ENCODE measurements around the gene GTPBP1. TPM values are rescaled to one million over a fixed set of nuclear protein-coding genes. Genes with fewer than 3 reads are reported as not detected.

The GTPBP1 gene
- total RNA-seq, 1 experiment from 2014 or later = 108 TPM

- no peak for TF ChIP-seq CTCF (conservative IDR thresholded peaks at IDR 0.05)
- DNase-seq = no peak
Measured at GRCh38 chr22:38781033-38781432, 75.3 kb downstream of the GTPBP1 start.

More at GRCh38 chr22:38781033-38781432, 75.3 kb downstream of the GTPBP1 start:
- no CpG with 5 or more reads among the region's 13 CpGs for WGBS (ENCODE audit: extremely low coverage, insufficient read length, low lambda C conversion rate)
- no peak overlapping the region for H2BK5ac ChIP-seq (ENCODE audit: insufficient read length, low read length)
- H3K18ac ChIP-seq (ENCODE audit: insufficient read length, low read depth, low read length) = no peak overlapping the region
- no peak overlapping the region for H3K27ac ChIP-seq (ENCODE audit: insufficient read length, low read depth, low read length)
- H2BK15ac ChIP-seq (ENCODE audit: low read depth, low read length) = no peak overlapping the region
- no peak overlapping the region for H3T11ph ChIP-seq (ENCODE audit: low read length)
- no peak overlapping the region for H3K56ac ChIP-seq (ENCODE audit: insufficient read length, low read depth, low read length)
- H3K27ac Mint-ChIP-seq = no peak overlapping the region; a peak in 1 of 7 replicates
- H3K9me3 ChIP-seq (ENCODE audit: control insufficient read depth, low read depth, low read length) = no peaks in the 10 kb centered on the region
- H2BK12ac ChIP-seq (ENCODE audit: insufficient read length, low read depth, low read length) = no peak overlapping the region
- no peak overlapping the region for H4K8ac ChIP-seq (replicated peaks; ENCODE audit: insufficient read length, low read depth, low read length)
- no peak overlapping the region for H3K14ac ChIP-seq (ENCODE audit: insufficient read depth, low read length)
- no peak overlapping the region for H2AK5ac ChIP-seq (ENCODE audit: insufficient read length, low read length)
- H3K4me1 ChIP-seq (ENCODE audit: insufficient read depth, low read length) = no peaks in the 10 kb centered on the region
- H3K9me3 Mint-ChIP-seq = no peaks in the 10 kb centered on the region
- no peaks in the 10 kb centered on the region for H3K79me1 ChIP-seq (ENCODE audit: insufficient read depth, low read depth, low read length, poor library complexity, severe bottlenecking)
- no peak overlapping the region for H4K91ac ChIP-seq (ENCODE audit: insufficient read length, low read depth, low read length)
- no peaks in the 10 kb centered on the region; the same call in 1 of the 2 replicates for H3K27me3 Mint-ChIP-seq (ENCODE audit: low read depth)
- no peak overlapping the region for H3K4me3 Mint-ChIP-seq
- H3K4me1 Mint-ChIP-seq = peaks cover 8 to 17% of the 10 kb centered on the region in 2 experiments
- H3K23me2 ChIP-seq (ENCODE audit: insufficient read length, low read depth, low read length, poor library complexity, severe bottlenecking) = no peaks in the 10 kb centered on the region
- H3K79me2 ChIP-seq (ENCODE audit: insufficient read depth, low read length) = no peaks in the 10 kb centered on the region
- no peak overlapping the region for H2BK20ac ChIP-seq (ENCODE audit: low read depth, low read length, poor library complexity, severe bottlenecking)
- no peaks in the 10 kb centered on the region for H4K20me1 ChIP-seq (ENCODE audit: control insufficient read depth, insufficient read depth, insufficient read length)
- H3K4ac ChIP-seq (ENCODE audit: low read depth, low read length) = no peak overlapping the region
- H3K27me3 ChIP-seq (ENCODE audit: insufficient read depth, low read length) = no peaks in the 10 kb centered on the region
- H4K5ac ChIP-seq (ENCODE audit: insufficient read length, low read depth, low read length) = no peak overlapping the region
- H3K23ac ChIP-seq (ENCODE audit: insufficient read length, low read depth, low read length) = no peak overlapping the region
- no peak overlapping the region for H2BK120ac ChIP-seq (ENCODE audit: low read depth, low read length, poor library complexity, severe bottlenecking)
- no peak overlapping the region for H3K9ac ChIP-seq (ENCODE audit: extremely low read depth, insufficient read length, low read length)
- H3K4me2 ChIP-seq (ENCODE audit: insufficient read depth, insufficient read length, low read length) = no peak overlapping the region
- H2AFZ ChIP-seq (ENCODE audit: low read length) = no peak overlapping the region
- peaks cover 0 to 2% (median 0%) of the 10 kb centered on the region in 3 experiments; a peak in 1 of 7 replicates for H3K36me3 Mint-ChIP-seq (ENCODE audit: insufficient read depth in 1 of 3, low read depth in 3 of 3)

Measured in H9 (cell line).